HG02938 (cell line): ENCODE results near the gene DAGLA.

Experiments used
- ATAC-seq: cut with Tn5 transposase; IDR thresholded peaks from one replicate; pipeline ENCODE4 v1.9.1; 2021; ENCODE audit warnings: mild to moderate bottlenecking, moderate library complexity; ENCODE audit not compliant: unreplicated experiment

Gene DAGLA

GRCh38 chr11:61725781-61726231 lies 45.6 kb downstream of the DAGLA start:
- ATAC-seq = no peak

- ATAC-seq = no peak
Observed at GRCh38 chr11:61726775-61727174, 46.6 kb downstream of the DAGLA start.

GRCh38 chr11:61727401-61727811 lies 47.2 kb downstream of the DAGLA start:
- ATAC-seq = no peak

- ATAC-seq = no peak
Observed at GRCh38 chr11:61728066-61728939, 48.1 kb downstream of the DAGLA start.

- no peak for ATAC-seq
Observed at GRCh38 chr11:61728940-61729219, 48.7 kb downstream of the DAGLA start.

- no peak for ATAC-seq
Observed at GRCh38 chr11:61730240-61730994, 50.2 kb downstream of the DAGLA start.

GRCh38 chr11:61731211-61731951 lies 51.2 kb downstream of the DAGLA start:
- ATAC-seq = no peak

- no peak for ATAC-seq
Observed at GRCh38 chr11:61731952-61732675, 51.9 kb downstream of the DAGLA start.

- ATAC-seq = no peak
Observed at GRCh38 chr11:61732705-61733104, 52.5 kb downstream of the DAGLA start.

GRCh38 chr11:61733120-61733978 lies 53.2 kb downstream of the DAGLA start:
- ATAC-seq = peak; percentile 66

GRCh38 chr11:61734767-61735166 lies 54.6 kb downstream of the DAGLA start:
- ATAC-seq = no peak

- no peak for ATAC-seq
Observed at GRCh38 chr11:61735391-61735790, 55.2 kb downstream of the DAGLA start.

- no peak for ATAC-seq
Observed at GRCh38 chr11:61736310-61736709, 56.1 kb downstream of the DAGLA start.

GRCh38 chr11:61737131-61737530 lies 56.9 kb downstream of the DAGLA start:
- ATAC-seq = no peak

- ATAC-seq = no peak
Observed at GRCh38 chr11:61737636-61738386, 57.6 kb downstream of the DAGLA start.

- ATAC-seq = no peak
Observed at GRCh38 chr11:61738776-61739175, 58.6 kb downstream of the DAGLA start.

GRCh38 chr11:61739413-61739812 lies 59.2 kb downstream of the DAGLA start:
- ATAC-seq = no peak

GRCh38 chr11:61739966-61740365 lies 59.8 kb downstream of the DAGLA start:
- ATAC-seq = no peak

- ATAC-seq = no peak
Observed at GRCh38 chr11:61742391-61742790, 62.2 kb downstream of the DAGLA start.
